HG03378 (cell line): Measurements from ENCODE around the gene TRAPPC14.

ENCODE experiments used
- ATAC-seq: cut with Tn5 transposase; IDR thresholded peaks from one replicate; pipeline ENCODE4 v1.9.1; 2021; ENCODE audit warnings: mild to moderate bottlenecking, moderate library complexity; ENCODE audit not compliant: unreplicated experiment

TRAPPC14 gene

GRCh38 chr7:100174582-100174981 is 16.1 kb upstream of the TRAPPC14 start:
- no peak for ATAC-seq

DNA sequence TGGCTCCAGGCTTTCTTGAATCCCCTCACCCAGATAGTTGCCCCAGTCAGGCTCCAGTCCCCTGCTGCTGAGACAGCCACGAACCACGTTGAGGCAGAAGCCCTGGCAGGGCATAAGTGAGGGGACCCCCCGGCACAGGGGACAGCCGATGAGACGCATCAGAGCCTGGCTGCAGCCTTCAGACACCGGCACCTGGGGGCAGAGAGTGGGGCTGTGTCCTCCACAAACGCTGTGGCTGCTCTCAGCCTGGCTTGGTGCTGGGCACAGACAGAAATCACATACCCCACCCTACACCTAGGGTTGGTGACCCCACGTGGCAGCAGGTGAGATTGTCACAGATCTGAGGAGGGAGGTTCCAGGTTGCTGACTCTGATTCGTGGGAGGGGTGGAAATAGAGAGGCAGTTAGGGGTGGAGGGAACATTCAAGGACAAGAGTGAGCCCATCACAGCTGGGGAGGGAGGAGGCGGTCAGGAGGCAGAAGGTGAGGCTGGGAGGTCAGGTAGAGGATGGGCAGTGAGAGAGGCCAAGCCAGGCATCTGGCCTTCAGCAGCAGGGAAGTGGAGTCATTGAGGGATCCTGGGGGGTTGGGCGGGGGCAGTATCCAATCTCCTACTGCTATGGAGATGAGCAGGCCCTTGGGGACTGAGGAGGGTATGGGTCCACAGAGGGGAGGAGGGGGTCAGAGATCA is 15.4 kb upstream of the TRAPPC14 start:
- no peak for ATAC-seq

DNA sequence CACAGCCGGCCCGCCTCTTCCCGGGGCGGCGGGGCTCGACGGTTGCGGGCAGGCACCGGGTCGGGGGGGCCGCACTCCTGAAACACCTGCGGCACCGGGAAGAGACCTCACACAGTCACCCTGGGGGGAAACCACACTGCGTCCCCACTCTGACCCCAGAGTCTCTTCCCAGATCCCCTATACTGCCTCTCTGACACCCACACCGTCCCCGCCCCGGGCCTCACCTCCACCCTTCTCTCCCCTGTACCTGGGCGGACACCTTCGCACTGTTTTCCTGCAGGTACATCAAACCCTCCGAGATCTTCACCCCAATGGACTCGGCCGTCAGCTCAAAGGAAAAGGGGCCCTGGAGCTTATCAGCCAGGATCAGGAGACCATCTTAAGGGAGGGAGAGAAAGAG is 13.3 kb upstream of the TRAPPC14 start:
- no peak for ATAC-seq

- no peak for ATAC-seq
These were observed 12.7 kb upstream of the TRAPPC14 start for GRCh38 chr7:100171087-100171681.

DNA sequence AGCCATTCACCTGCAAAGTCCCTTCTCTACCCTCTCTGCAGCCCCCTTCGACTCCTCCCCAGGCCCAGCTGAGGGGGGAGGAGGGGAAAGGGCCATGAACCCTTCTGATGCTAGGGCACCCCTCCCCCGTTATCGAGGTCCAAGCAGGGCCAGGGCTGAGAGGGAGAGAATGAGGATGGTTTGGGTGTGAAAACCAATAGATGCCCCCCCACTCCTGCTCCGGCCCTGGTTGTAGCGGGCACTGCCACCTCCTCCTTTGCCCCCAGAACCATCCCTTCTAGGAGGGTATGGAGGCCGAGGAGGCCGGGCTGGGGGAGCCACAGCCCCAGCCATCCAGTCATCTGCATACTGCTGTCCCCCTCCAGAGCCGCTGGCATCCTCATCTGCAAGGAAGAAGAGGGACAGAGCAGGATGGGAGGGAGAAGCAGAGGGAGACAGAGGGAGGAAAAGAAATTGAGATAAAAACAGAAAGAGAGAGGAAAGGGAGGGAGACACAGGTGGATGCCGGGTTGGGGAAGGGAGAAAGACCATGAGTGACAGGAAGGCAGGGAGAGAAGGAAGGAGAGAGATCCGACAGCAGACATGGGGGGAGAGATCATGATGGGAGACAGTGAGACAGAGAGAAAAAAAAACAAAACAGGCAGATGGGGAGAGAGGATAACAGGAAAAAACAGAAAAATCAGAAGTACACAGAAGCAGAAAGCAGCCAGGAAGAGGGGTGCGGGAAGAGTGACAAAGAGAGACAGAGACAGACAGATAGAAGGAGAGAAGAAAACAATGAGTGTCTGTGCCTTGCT is 11.8 kb upstream of the TRAPPC14 start:
- no peak for ATAC-seq

DNA sequence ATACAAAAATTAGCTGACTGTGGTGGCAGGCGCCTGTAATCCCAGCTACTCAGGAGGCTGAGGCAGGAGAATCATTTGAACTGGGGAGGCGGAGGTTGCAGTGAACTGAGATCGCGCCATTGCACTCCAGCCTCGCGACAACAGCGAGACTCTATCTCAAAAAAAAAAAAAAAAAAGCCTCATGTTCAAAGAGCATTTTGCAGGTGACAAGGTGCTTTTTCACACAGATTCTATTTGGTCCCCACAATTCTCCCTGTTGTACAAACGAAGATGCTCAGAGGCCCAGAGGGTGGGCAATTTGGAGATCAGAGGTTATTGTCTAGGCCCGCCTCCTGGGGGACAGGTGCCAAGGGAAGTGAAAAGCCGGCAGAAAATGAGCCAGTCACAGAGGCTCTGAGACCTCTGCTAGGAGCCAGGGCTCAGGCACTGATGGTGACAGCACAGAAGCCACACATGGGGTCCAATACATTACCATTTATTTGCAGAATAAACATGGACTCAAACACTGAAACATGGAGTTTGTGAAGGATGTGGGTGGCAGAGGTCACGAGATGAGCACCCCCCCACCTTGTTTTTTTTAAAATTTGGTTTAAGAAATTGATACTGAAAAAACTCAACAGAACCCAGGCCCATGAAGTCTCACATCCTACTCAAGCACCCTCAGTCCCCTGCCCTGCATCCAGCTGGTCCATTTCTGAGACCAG is 10.8 kb upstream of the TRAPPC14 start:
- no peak for ATAC-seq

- no peak for ATAC-seq
These were observed 9.4 kb upstream of the TRAPPC14 start for GRCh38 chr7:100167912-100168323.

DNA sequence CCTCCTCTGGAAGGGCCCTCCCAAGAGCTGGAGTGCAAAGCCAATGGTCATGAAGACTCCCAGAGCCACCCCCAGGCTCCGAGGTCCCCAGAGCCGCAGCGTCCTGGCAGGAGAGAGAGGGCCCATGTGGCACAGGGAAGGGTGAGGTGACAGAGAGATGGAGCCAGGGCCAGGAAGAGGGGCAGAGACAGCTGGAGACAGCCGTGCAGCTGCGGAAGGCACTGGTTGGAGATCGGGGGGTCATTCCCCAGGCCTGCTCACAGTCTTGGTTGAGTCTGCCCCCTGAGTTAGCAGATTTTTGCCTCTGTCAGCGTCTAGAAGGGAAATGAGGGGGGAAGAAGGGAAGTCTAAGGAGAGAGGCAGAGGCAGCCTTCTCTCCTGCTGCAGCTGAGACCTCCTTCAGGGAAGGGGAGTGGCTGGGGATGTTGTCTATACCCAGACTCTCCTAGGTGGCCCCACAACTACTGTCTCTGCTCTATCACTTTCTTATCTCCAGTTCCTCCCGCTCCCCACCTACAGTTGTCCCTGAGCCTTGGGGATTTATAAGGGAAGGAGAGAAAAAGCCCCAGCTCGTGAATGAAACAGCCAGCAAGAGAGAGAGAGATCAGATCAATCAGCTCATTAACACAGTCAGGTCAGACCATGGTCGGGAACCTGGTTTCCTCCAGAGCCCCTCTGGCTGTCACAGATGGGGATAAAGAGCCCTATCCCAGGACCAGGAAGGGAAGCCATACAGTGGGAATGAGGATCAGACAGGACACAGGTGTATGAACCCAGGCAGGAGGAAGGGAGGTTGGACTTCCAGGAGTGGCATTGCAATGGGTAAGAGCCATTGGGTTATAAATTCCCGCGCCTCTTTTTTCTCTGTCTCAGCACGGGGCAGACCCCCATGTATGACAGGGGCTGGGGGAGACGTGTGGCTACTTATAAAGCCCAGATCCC is 8.7 kb upstream of the TRAPPC14 start:
- ATAC-seq, result no peak

DNA sequence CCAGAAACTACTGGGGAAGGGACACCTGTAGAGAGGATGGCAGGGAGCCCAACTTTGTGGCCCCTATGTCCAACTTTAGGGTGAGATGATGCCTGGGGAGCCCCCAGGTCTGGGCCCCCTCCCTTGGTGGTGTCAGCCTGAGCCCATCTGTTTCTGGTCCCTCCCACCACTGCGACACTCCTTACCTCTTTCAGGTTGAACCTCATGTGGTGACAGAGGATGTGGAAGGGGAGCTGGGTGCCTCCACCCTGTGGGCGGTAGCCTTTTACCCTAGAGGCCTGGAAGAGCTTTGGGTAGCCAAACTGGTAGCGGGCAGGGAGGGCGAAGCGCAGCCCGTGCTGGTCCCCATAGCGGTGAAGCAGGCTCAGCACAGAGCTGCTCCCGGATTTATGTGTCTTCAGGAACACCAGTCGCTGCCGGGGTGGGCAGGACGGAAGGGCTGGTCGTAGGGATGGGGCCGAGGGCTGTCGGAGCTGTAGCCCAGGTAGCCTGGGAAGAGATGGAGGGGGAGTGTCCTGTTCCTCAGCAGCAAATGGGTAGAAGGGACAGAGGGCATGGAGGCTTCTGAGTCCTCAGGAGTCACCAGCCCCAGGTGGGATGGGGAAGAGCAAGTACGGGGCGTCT is 7.9 kb upstream of the TRAPPC14 start:
- no peak for ATAC-seq

GRCh38 chr7:100163871-100164270 is 5.3 kb upstream of the TRAPPC14 start:
- no peak for ATAC-seq

DNA sequence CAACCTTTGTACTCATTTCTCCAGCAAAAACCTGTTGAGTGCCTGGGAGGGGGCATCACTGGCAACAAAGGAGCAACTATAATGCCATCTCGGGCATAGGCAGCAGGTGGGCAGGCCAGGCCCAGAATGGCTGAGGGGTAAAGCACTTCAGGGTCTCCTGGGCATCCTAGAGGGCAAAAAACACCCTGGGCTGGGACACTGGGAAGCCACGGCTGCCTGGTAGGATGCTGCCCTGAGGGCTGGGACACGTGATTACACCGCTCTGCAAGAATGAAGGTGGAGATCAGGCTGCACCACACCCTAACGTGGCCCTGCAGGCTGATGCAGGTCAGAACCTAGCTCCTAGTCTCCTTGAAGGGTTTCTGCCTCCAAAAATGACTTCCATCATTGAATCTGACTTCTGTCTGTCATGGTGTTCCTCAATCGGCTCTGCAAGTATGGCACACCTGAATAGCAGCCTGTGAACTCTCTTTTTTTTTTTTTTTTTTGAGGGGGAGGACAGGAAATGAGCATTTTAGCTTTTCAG is 4.5 kb upstream of the TRAPPC14 start:
- no peak for ATAC-seq

DNA sequence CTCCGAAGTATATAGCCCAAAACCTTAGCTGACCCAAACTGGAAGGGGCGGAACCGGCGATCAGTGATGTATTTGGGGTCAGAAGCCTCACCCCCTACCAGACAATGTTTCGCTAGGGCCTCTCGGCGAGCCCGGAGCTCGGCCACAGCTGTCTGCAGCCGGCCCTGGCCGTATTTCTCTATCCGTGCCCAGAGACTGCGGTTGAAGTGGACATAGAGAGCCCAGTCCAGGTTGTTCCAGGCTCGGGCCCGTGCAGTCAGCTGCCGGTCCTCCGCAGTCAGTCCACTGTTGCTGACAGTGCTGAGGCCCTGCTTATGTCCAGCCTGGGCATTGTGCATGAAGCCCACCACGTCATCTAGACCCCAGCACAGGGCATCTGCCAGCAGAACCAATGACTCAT is 1.5 kb upstream of the TRAPPC14 start:
- no peak for ATAC-seq

- ATAC-seq, result no peak
These were observed 638 bp upstream of the TRAPPC14 start for GRCh38 chr7:100159099-100159623.

DNA sequence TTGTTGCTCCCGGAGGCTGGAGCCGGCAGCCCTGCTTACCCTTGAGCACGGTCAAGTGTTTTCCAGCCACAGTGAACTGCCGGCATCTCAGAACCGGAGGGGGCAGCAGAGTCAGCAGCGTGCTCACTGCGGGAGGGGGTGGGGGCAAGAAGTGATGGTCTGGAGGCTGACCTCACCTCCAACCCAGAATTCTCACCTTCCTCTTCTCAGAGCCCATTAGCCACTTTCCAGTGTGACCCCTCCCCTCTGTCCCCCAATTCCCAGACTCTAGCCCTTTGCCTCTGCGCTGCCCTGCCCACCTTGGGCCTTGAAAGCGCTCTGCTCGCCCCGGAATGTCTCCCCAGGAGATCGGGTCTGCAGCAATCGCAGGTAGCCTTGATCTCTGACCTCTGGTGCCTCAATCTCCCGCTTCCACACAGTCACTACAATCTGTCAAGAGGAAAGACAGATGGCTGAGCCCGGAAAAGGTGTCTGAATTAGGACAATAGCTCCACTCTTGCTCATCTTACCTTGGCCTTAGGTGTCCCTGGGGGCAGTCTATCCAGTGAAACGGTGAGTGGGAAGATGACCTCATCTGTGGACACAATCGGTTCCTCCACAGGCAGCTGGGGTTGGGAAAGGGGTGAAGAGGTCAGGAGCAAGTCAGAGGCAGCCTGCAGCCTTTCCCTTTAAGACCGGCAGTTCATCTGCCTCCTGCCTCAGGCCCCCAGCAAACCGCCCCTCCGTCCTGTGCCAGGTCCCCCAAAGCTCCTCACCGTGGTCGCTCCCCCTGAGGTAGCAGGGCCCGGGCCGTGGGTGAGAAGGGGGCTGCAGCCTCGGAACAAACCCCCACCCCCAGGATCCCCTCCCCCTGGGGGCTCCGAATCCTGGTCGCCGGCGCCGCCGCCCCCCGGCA is 942 bp downstream of the TRAPPC14 start:
- ATAC-seq, result no peak

GRCh38 chr7:100157069-100157333 is 1.5 kb downstream of the TRAPPC14 start:
- ATAC-seq, result no peak

GRCh38 chr7:100156331-100157068 is 2.0 kb downstream of the TRAPPC14 start:
- ATAC-seq, result no peak

DNA sequence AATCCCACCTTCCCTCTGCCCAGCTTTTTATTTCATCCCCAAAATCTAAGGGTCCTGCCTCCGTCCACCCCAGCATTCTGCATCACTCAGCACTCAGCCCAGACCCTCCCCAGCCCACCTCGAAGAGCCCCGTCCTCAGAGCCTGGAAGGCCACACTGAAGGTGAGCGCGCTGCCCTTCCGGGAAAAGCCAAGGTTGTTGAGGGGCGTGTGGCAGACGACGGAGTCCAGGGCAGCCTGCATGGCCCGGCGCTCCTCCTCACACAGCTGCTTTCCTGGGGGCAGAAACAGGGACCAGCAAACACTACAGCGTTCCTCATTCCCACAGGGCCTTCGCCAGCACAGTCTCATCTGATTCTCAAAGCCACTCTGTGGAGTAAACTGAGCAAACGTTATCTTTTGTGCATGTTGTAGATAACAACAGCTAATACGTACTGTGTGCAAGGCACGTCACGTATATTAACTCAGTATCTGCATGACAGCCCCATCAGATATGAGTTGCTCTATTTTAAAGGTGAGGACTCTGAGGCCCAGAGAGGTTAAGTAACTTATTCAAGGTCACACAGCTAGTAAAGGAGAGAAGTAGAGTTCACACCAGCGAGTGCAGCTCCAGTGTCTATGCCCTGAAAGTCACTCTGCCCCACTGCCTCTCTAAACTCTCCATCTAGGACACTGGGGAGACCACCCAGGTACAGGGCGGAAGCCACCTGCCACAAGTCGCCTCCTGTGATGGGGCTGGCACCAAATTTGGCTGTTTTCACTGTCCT is 2.8 kb downstream of the TRAPPC14 start:
- ATAC-seq, result no peak
